ENCODE measurements around the gene MYLK4. TPM values are rescaled to one million over a fixed set of nuclear protein-coding genes. Genes with fewer than 3 reads are reported as not detected.
"Not testable (repeated sequence)": the region's sequence is repeated elsewhere in the genome, so short reads cannot be mapped to it uniquely, and the experiment has no call there.

Gene MYLK4
- total RNA-seq, 1 donor from 2014 or later, result 0.41 TPM

DNA sequence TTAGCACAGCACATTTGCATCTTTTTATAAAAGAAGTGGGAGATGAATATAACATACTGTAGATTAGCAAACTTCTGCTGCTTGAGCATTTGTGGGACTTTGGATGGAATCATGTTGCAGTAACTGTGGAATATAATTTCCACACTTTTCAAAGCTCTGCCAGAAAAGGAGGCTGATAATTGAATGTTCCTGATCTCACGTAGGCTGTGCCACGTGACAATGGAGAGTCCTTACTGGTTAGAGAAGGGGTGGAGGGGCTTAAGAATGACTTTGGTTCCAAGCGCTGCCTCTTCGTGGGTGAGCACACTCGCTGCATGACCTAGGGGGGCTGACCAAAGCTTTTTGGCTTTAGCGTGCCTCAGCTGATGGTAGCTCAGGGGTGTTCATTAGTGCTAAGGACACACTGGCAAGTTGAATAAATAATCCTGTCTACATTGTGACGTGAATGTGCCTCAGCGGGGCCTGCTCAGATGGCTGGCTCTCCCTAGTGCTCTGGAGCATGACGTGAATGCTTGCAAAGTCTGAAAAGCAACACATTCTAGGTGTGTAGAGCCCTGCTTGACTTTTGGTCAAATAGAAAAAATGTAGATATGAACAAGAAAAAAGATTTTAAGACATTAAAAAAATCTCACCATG is 29.5 kb upstream of the MYLK4 start:
- FAIRE-seq (no peak), DNase-seq (ENCODE audit: low spot score in 2 of 2) (no peak)

DNA sequence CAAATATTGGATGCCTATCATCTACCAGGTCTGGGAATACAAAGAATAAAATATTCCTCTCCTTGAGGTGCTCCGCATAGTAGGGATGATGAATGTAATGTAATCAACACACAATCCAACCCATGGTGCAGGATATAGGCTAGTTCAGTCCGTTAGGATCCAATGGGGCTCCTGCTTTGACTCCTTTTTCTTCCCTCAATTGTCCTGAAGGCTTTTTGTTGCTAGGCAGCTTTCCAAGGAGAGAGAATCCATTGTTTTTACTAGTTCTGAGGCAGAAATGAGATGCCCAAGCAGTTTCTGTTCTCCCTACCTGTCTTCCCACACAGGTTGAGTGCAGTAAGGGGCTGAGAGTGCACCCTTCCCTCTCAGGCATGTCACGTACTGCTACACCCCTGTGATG is 26.5 kb upstream of the MYLK4 start:
- FAIRE-seq (no peak), DNase-seq (ENCODE audit: low spot score in 2 of 2) (no peak)

DNA sequence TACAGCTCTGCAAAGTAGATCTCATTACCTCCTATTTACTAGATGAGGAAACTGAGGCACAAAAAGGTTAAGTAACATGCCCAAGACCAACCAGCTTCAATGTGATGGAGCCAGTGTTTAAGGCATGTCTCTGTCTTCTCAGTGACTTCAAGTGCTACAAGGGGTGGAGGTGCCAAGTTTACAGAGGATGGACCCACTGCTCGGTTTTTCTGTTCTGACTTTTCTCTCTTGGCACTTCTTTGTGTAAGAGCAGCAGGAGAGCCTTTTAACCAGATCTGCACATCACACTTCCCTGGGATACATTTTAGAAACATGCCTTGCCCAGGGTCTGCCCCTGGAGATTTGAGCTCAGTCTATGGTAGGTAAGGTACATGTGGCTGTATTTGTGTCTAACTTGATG is 24.3 kb upstream of the MYLK4 start:
- no peak for FAIRE-seq

DNA sequence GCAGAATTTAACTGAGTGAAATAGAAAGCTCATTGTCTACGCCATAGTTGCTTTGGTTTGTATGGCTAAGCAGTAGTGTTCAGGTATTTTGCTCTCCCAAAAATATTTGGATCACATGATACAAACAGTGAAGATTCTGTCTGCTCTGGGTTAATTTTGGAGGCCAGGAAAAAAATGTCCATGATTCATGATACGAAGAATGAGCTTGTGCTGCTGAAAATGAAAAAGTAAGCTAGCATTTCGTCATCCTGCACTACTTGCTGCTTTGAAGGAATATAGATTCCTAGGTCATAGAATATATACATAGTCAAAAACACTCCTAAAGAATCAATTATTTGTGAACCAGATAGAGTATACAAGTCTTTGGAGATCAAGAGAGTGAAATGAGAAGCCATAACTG is 22.7 kb upstream of the MYLK4 start:
- no peak for FAIRE-seq
- DNase-seq (ENCODE audit: low spot score in 2 of 2), result no peak

More for the DNA sequence above, 24.3 kb upstream of the MYLK4 start:
- no peak for DNase-seq (ENCODE audit: low spot score in 2 of 2)

DNA sequence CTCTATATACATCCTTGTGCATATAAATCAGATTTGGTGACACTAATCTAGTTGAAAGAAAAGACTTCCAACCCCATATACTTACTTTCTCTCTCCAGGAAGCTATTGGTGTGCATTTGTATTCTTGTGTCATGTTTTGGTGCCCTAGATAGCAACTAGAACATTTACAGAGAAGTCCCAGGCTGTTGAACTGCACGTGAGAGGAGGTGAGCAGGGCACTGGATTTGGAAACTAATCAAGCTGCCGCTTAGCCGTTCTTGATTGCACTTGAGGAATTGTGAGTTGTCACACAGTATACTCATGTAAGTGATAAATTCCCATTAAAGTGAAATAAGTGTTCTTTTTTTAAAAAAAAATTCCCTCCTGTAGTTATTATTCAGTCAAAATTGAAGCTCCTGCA is 22.1 kb upstream of the MYLK4 start:
- FAIRE-seq, result no peak

DNA sequence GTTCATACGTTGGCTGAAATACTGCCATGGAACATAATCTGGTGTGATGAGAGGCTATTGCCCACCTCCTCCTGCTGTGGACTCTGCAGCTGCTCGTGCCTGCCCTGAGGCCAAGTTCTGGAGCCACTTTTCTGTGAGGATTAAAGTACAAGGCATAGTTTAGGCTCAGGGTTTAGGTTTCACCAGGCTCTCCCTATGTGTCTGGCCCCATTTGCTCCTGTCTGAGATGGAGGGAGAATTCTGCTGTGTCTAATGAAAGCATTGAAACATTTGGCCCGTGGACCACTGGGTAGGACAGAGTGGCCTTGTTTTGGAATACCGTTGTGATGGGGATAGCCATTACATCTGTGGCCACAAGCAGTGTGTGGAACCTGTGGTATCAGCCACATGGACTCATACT is 20.4 kb upstream of the MYLK4 start:
- FAIRE-seq (no peak), DNase-seq (ENCODE audit: low spot score in 2 of 2) (no peak)

More for the DNA sequence above, 22.1 kb upstream of the MYLK4 start:
- DNase-seq (ENCODE audit: low spot score in 2 of 2), result no peak

DNA sequence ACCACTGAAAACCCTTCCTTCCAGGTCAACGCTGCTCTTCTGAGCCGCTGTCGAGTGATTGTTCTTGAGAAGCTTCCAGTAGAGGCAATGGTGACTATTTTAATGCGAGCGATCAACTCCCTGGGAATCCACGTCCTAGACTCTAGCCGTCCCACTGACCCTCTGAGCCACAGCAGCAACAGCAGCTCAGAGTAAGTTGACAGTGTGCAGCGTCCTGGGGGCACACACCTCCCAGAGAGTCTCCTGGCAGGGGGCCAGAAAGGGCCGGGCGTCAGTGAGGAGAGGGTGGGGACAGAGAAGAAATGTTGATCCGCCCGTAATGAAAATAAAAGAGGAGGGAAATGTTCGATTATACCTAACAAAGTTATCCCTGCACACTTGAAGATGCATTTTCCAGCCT is 19.4 kb upstream of the MYLK4 start:
- DNase-seq (ENCODE audit: low spot score in 2 of 2) (no peak), FAIRE-seq (no peak)

DNA sequence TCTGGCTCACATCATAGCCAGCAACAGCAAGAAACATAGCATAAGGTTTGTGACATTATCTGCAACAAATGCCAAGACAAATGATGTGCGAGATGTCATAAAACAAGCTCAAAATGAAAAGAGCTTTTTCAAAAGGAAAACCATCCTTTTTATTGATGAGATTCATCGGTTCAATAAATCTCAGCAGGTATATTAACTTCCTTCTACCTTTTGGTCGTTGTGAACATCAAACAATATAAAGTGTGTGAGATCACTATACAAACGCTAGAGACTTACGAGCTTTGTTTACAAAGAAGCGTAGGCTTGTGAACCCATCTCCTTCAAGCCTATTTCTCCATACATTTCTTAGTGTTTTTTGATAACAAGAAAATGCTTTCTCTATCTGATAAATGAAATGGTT is 18.0 kb upstream of the MYLK4 start:
- DNase-seq (ENCODE audit: low spot score in 2 of 2) (no peak), FAIRE-seq (no peak)

DNA sequence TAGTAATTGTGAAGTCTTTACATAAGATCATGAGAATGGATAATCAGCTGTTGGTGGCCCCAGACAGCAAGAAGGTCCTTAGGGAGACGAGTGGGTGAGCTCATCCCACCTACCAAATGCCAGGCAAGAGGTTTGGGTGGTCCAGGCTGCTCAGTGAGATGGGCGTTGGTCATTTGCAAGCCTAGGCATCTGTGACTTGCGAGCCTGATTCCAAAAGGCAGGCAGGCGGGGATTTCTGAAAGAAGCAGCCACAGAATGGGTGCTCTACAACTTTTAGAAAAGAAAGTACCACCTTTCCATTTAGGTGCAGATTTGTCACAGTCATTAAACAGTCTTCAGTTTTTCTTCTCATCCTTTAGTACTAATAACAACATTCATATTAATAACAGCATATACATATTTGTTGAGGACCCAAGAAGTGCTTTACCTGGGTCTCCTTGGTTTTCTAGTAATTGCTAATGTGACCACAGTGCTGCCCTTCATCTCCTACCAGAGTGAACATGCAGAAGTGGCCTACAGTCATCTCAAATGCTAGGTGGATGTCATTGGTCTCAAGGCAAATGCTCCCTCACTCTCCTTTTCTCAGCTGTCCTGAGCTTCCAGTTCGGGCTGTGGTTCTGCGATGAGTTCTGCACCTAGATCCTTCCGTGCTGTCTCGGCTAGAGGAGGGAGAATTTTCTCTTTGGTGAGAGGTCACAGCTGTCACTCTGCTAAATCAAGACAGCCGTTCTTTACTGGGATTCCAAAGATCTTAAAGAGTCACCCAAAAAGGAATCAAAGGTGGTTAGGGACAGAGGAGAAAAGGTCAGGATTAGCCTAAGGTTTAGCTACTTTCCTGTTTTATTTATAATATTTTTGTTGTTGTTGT is 17.2 kb upstream of the MYLK4 start:
- DNase-seq (ENCODE audit: low spot score in 2 of 2) (no peak), FAIRE-seq (no peak)

DNA sequence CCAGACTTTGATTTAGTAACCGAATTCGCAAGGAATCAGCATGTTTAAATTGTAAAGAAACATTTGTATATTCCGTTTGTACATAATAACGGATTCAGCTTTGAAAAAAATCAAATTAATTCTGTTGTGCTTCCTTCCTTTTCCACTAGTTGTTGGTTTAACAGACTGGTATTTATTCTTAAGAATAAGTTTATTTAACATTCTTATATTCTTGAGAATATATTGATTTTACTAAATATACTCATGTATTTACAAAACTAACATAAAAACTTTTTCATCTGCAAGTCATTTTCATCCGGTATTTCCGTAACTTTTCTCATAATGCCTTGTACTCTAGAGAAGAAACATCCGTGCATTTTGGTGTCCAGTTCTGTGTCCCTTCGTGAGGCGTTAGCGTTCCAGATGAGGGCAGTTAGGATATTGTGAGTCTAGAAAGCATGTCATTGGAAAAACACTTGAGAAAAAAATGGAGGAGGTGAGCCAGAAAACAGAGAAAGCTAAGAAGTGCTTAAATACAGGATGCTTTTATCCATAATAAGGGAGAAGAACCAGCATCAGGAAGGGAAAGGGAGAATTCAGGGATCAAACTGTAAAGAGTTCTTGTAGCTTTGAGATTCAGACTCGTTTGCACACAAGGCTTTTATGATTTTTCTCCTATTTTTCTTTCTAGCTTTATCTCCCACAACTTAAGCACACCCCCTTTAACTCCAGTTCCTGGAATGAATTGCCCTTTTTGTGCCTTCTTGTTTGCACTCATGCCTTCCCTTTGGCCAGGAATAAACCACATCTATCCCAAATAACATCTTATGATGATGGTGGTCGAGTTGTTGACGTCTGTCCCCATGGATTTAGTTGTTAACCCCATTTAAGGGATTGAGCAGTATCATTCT is 16.3 kb upstream of the MYLK4 start:
- FAIRE-seq, result no peak
- DNase-seq (ENCODE audit: low spot score in 2 of 2), result no peak

DNA sequence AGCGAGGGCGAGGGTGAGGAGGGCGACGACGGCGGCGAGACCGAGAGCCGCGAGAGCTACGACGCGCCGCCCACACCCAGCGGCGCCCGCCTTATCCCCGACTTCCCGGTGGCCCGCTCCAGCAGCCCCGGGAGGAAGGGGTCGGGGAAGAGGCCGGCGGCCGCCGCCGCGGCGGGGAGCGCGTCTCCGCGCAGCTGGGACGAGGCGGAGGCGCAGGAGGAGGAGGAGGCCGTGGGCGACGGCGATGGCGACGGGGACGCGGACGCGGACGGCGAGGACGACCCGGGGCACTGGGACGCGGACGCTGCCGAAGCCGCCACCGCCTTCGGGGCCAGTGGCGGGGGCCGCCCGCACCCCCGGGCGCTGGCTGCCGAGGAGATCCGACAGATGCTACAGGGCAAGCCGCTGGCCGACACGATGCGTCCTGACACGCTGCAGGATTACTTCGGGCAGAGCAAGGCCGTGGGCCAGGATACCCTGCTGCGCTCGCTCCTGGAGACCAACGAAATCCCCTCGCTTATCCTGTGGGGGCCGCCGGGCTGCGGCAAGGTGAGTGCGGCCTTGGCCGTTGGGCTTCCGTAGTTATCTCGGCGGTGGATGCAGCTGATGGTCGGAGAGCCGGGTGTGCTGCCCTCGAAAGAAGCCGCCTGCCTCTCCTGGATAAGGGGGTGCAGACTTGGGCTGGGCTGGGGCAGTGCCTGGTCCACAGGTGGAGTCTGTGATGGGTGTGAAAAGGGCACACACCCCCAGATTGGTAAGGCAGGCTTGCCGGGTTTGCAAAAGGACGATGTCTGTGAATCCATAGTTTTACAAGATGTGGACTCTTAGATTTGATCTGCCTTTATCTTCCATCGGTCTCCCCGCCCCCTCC is 15.4 kb upstream of the MYLK4 start:
- FAIRE-seq (no peak), DNase-seq (ENCODE audit: low spot score in 2 of 2) (peak in 1 of 2 donors; percentile 59)

DNA sequence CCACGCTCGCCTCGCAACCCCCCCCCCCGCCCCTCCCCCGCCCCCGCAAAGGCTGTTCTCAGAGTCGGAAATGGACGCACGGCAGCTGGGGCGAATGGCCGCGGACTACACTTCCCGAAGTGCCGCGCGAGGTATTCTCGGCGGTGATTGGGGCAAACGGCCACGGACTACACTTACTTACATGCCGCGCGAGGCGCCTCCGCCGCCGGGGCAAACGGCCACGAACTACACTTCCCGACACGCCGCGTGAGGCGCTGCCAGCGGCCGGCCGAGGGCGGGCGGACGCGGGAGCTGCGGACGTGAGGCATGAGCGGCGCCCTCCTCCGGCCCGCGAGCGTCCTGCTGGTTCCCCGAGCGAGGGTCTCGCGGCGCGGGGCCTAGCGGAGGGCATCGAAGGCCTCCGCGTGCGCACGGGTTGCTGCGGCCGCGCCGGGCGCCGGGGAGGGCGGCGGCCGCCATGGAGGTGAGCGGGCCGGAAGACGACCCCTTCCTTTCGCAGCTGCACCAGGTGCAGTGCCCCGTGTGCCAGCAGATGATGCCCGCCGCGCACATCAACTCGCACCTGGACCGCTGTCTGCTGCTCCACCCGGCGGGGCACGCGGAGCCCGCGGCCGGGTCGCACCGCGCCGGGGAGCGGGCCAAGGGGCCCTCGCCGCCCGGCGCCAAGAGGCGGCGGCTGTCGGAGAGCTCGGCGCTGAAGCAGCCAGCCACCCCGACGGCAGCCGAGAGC is 14.6 kb upstream of the MYLK4 start, which contains the start of gene WRNIP1:
TSS of gene WRNIP1 (plus strand) at position 228 of the 730 bp plus-strand sequence. CDS start at position 458, 230 bp downstream.
- DNase-seq (ENCODE audit: low spot score in 2 of 2) (peak; percentile 95 to 99), FAIRE-seq (no peak)

DNA sequence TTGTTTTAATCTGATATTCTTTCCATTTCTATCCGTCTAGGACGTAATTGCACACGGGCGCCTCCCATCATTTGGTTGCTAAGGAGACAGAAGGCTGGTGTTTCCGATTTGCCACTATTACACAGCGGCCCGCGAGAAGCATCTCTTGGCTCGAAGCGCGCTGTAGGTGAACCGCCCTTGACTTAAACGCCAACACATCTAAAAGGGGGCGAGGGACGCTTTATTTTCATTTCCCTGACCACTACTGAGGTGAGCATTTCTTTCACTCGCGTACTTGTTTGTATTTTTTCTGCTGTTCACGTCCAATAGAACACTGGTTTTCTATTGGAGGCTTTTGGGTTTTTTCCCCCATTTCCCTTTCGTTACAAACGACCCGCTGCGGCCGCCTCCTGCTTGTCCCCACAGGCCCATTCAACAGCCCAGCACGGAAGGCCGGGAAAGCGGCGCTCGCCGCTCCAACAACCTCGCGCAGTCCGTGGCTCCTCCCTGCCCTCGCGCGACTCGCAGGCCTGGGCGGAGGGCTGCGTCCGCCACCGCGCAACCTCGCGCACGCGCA is 14.0 kb upstream of the MYLK4 start:
- DNase-seq (ENCODE audit: low spot score in 2 of 2) (peak; percentile 67 to 79), FAIRE-seq (no peak)

DNA sequence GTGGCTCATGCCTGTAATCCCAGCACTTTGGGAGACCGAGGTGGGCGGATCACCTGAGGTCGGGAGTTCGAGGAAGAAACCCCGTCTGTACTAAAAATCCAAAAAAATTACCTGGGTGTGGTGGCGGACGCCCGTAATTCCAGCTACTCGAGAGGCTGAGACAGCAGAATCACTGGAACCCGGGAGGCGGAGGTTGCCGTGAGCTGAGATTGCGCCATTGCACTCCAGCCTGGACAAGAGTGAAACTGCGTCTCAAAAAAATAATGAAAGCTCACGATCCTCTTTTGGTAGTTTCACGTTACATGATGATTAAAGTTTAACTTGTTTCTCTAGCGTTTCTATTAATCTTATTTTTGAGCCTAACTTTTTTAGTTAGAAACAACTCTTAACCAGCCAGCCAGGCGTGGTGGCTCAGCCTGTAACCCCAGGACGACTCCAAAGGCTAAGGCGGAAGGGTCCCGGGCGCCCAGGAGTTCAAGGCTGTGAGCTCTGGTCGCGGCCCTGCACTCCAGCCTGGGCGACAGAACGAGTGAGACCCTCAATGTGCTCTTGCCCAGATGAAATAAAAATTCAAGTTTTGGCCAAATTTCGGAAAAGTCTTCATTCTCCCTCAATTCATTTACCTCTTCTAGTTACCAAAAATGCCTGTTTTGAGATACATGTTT is 13.3 kb upstream of the MYLK4 start:
- FAIRE-seq (no peak), DNase-seq (ENCODE audit: low spot score in 2 of 2) (no peak)

DNA sequence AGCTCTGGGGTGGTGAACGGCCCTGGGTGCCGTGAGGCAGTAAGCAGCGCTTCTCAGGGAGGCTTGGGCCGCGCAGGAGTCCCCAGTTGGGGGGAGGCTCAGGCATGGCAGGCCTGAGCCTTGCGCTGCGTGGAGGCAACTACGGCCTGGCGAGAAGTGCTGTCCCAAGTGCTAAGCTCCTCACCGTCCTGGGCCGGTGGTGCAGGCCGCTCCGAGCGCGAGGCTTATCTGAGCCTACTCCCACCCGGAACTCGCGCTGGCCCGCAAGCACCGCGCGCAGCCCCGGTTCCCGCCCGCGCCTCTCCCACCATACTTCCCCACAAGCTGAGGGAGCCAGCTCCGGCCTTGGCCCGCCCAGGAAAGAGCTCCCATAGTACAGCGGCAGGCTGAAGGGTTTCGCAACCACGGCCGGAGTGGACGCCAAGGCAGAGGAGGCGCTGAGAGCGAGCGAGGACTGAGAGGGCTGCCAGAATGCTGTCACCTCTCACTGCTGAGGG is 12.7 kb upstream of the MYLK4 start:
- no peak for FAIRE-seq
- no peak for DNase-seq (ENCODE audit: low spot score in 2 of 2)

DNA sequence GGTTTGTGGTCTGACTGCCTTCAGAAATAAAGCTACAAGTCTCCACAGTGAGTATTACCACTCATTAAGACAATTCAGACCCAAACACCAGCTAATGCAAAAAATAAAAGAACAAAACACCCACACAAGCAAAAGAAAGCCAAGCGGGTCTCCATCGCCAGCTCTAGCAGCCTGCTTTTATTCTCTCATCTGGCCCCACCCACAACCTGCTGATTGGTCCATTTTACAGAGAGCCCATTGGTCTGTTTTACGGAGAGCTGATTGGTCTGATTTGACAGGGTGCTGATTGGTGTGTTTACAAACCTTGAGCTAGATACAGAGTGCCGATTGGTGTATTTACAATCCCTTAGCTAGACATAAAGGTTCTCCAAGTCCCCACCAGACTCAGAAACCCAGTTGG is 12.1 kb upstream of the MYLK4 start:
- FAIRE-seq; DNase-seq (ENCODE audit: low spot score in 2 of 2): not testable (repeated sequence)

DNA sequence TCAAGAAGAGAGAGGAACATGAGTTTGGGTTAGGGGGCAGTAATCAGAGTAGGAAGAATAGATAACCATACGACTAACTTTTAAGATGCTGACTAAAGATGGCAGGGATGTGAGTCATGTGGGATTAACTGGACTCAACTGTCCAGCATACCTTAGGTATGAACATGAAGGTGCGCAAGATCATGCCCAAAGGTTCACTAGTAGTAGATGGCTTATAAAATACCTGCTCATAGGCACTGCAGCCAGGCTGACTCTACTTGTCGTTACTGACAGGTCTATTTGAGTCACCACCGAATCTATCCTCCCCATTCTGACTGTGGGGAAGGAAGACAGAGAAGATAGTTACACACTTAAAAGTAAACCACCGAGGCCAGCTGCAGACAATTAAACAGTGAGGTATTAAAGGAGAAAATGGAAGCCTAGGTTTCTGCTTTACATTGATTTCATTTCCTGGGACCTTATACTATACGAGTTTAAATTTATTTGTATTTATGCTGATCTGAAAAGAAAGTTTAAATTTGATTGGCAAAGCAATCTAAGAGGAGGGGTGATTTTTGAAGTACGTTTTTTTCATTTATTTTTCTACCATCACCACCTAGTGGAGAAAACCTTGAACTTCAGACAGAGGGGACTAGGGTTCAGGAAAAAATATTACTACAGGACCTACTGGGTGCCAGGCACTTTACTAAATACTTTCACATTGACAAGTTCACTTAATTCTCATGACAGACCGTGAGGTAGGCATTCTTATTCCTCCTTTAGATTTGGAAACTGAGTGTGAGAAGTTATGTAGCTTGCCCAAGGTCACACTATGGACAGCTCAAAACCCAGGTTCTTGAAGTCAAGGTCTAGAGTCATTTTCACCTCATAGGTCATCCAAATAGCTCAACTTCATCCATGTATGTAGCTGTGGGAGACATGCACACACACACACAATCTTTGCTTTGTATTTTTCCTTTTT is 10.4 kb upstream of the MYLK4 start:
- no peak for FAIRE-seq
- no peak for DNase-seq (ENCODE audit: low spot score in 2 of 2)
